HS-27A (cell line): ENCODE results near the gene UTP25.
"Not testable (repeated sequence)": the region's sequence is repeated elsewhere in the genome, so short reads cannot be mapped to it uniquely, and the experiment has no call there.

Experiments
- DNase-seq: peaks from one replicate; pipeline ENCODE4 v3.0.0-alpha.2; 2012; ENCODE audit warnings: low read depth, missing footprints

Gene UTP25

GRCh38 chr1:209827384-209828262, at the start of gene UTP25:
TSS of gene UTP25 (plus strand) at chr1:209827972. CDS start at chr1:209828064, 92 bp downstream.
- DNase-seq, result peak; percentile 91

GRCh38 chr1:209778102-209778501, 49.7 kb upstream of the UTP25 start:
- no peak for DNase-seq

- DNase-seq, result no peak
Observed at GRCh38 chr1:209780268-209780667, 47.5 kb upstream of the UTP25 start.

- DNase-seq, result no peak
Observed at GRCh38 chr1:209783386-209783785, 44.4 kb upstream of the UTP25 start.

- peak; percentile 86 for DNase-seq
Observed at GRCh38 chr1:209784265-209785169, 43.3 kb upstream of the UTP25 start, which contains the start of gene C1orf74. TSS of gene C1orf74 (minus strand) at chr1:209784559. CDS start at chr1:209783634, 925 bp downstream.

GRCh38 chr1:209785592-209785991, 42.2 kb upstream of the UTP25 start:
- no peak for DNase-seq

GRCh38 chr1:209786146-209786545, 41.6 kb upstream of the UTP25 start:
- no peak for DNase-seq

- DNase-seq, result no peak
Observed at GRCh38 chr1:209787551-209787950, 40.2 kb upstream of the UTP25 start.

GRCh38 chr1:209789245-209789644, 38.5 kb upstream of the UTP25 start:
- DNase-seq, result no peak

- no peak for DNase-seq
Observed at GRCh38 chr1:209790286-209791193, 37.2 kb upstream of the UTP25 start.

- no peak for DNase-seq
Observed at GRCh38 chr1:209791920-209792319, 35.9 kb upstream of the UTP25 start.

- not testable (repeated sequence) for DNase-seq
Observed at GRCh38 chr1:209793711-209794110, 34.1 kb upstream of the UTP25 start.

GRCh38 chr1:209797978-209798639, 29.7 kb upstream of the UTP25 start:
- peak; percentile 22 for DNase-seq

- no peak for DNase-seq
Observed at GRCh38 chr1:209800984-209801834, 26.6 kb upstream of the UTP25 start.

GRCh38 chr1:209802117-209802779, 25.5 kb upstream of the UTP25 start:
- DNase-seq, result no peak

- no peak for DNase-seq
Observed at GRCh38 chr1:209802780-209803152, 25.0 kb upstream of the UTP25 start.

- DNase-seq, result no peak
Observed at GRCh38 chr1:209803568-209803967, 24.2 kb upstream of the UTP25 start.

GRCh38 chr1:209805341-209805781, 22.4 kb upstream of the UTP25 start:
- no peak for DNase-seq
